Activated CD4-positive, alpha-beta T cell treated with anti-CD3 and anti-CD28 coated beads, Interleukin-2, amount 50 U/mL, for 4 hours (primary cell): ENCODE data around the gene ZDHHC24.
A peak's percentile ranks its signal among the peaks of the same experiment; 100 is the strongest.

Source experiments
- DNase-seq, 2 experiments: peaks; one replicate each; pipeline ENCODE4 v3.0.0-alpha.2; 2020

ZDHHC24 gene

DNA sequence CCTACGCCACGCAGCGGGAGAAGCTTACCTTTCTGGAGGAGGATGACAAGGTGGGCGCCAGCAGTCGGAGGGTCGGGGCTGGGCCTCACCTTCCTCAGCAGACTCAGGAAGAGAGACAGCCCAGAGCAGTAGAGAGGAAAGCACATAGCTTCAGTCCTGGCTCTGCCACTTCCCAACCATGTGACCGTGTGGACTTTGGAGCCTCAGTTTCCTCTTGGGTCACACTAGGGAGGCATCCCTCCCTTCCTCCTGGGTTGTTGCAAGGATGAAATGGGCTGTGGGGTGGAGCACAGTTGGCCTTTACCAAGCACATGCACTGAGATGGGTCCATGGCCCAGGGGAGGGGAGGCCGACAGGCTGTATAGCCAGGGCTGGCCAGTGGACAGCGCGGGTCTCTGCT is 52.7 kb downstream of the ZDHHC24 start:
- DNase-seq, result no peak

- DNase-seq, result no peak
These were observed 53.5 kb downstream of the ZDHHC24 start for GRCh38 chr11:66492161-66492865.

- no peak for DNase-seq
These were observed 54.4 kb downstream of the ZDHHC24 start for GRCh38 chr11:66491315-66491935.

DNA sequence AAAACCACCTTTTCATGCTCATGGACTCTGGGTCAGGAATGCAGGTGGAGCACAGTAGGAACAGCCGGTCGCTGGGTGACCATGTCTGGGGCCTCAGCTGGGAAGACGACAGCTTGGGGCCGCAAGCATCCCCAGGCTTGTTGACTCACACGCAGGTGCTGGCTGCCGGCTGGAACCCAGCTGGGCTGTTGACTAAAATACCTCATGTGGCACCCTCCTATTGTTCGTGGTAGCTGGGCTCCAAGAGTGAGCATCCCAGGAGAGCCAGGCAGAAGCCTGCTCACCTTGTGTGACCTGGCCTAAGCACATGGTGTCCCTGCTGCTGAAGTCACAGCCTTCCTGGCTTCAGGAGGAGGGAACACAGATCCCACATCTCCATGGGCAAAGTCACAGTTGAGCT is 56.2 kb downstream of the ZDHHC24 start:
- no peak for DNase-seq

- no peak for DNase-seq
These were observed 56.9 kb downstream of the ZDHHC24 start for GRCh38 chr11:66488957-66489356.

DNA sequence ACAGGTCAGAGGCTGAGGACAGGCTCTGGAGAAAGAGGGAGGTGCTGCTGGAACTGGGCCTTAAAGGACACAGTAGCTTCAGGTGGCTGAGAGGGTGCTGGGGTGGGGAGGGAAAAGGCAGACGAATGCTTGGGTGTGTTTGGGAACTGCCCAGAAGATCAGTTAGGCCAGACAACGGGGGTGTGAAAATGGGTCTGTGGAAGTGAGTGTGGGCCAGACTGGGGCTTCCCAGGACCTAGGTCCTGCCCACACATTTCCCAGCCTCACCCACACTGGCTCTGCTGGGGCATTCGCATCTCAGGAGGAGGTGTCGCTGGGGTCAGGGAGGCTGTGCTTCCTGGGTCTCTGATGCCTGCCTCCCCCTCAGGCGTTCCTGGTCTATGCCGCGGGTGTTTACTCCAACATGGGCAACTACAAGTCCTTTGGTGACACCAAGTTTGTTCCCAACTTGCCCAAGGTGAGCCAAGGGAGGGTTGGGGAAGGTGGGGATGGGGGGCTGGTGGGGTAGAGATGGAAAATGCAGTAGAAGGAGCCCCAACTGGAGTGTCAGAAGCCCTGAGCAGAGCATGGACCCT is 61.0 kb downstream of the ZDHHC24 start:
- DNase-seq, result no peak

DNA sequence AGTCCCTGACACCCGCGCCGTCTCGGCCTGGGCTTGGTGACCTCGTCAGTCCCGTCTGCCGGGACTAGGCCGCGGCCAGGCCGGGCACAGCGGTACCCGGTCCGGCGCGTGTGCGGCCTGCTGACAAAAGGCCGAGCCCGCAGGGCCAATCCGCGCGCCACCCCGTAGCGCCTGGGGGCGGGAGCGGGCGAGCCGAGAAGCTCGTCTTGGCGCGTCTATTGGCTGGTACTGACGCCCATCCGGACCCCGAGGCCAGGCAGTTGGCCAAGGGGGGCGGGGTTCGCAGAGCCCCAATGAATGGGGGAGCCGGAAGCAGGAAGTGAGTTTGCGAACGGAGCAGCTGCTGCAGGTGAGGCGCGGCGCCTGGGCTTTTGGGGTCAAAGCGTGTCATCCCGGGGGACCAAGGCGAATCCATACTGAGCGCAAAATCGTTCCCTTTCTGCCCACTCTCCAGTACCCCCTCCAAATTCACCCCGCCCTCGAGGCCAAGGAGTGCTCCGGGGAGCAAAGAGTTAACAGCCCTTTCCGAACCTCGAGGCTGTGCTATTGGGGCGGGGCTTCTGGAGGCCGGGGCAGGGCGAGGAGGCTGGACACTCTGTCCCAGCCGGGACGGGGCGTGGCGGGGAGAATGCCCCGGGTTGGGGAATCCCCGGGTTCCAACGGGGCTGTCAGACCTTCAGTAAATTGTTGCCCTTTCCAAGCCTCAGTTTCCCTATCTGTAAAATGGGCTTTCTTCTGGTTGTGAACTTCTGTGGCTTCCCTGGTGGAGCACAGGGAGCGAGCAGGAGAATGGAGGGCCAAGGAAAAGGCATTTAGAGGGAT is 65.5 kb downstream of the ZDHHC24 start, which contains the start of gene DPP3:
Gene DPP3, plus strand, starts transcription at position 318 of the 822 bp plus-strand sequence. CDS start 1,767 bp downstream, outside the sequence.
- peak; percentile 90 to 91 for DNase-seq

DNA sequence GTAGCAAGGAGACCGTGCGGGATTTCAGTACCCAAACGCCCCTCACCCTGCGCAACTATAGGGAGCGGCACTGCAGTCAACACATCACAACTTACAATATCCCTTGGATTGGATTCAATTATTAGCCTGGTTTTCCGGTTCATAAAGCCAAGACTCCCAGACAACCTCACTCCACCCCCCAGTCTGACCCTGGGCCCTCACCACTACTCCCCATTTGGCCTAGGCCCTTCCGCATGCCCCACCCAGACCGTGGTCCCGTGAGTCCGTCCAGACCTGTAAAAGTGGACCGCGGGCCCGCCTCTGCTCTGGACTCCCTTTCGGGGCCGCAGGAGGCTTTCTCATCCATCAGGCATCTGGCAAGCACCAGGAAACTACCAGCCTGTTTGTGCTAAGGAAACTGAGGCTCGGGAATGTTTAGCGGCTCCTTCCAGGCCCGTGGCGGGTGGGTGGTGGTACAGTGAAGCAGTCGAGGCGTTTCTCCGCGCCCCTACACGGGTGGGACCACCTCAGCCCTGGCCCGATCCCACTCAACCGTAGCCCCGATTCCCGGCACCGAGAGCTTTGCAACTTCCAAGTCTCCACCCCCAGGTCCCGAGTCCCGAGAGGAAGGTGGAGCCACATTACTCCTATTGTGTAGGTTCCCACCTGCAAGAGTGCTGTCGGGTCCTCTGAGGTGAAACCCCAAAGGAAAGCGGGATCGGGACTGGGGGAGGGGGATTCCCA is 66.3 kb downstream of the ZDHHC24 start:
- DNase-seq, result no peak

DNA sequence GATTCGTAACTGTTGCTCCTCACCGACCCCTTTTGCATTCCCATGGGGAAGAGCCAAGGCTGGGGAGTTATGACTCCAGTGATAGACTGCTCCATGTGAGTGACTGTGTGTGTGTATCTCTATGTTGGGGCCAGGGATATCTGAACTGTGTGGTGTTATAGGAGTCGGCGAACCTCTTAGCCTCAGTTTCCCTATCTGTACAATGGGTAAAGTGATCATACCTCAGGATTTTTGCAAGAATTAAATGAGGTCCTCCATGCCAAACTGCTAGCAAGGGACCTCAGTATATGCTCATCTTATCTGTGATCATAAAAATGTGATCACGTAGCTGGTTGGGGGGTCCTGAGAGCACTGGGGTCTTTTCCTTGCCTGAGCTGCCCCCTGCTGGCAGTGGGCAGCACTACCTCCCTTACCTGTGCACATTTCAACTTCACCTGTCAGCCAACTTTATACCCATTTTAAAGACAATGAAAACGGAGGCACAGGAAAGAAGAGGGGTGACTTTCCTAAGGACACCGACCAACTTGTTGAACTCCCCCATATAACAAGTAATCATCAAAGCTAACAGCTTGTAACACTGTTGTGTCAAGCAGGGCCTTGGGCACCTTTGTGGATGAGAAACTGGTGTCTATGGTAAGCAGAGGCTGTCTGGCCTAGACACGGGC is 67.0 kb downstream of the ZDHHC24 start:
- DNase-seq, result no peak

DNA sequence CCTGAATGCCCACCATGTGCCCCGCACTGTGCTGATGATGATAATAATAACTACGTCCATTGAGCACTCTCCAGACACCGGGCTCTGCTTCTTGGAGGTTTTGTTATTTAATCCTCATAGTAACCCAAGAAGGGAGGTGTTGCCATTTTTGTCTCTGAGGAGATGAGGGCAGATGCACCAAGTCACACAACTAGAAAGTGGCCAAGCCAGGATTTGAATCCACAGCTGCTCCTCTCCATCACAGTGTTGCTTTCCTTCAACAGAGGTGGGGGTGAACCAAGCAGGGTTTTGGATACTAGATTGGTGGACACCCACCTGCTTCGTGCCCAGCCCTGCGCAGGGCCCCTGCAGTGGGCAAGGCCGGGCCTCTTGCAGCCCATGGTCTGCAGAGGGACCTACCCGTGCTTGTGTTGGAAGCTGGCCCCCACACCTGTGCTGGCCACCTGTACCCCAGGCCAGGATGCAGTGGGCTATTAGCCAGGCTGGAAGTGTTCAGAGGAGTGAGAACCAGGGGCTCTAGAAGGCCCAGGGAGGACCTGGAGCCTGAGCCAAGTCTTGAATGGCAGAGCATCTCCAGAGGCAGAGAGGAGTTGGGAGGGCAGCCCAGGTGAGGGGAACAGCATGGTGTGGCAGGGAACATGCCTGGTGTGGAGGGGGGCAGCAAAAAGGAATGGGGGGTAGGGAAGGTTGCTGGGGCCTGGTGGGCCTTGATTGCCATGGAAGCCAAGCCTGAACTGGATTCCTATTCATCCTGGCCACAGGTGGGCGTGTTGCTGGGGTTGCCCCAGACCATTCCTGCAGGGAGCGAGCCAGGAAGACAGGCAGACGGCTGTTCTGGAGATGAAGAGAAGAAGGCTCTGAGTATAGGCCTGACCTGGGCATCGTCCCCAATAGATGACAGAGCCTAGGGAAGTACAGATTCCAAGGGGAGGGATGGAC is 68.3 kb downstream of the ZDHHC24 start:
- no peak for DNase-seq

DNA sequence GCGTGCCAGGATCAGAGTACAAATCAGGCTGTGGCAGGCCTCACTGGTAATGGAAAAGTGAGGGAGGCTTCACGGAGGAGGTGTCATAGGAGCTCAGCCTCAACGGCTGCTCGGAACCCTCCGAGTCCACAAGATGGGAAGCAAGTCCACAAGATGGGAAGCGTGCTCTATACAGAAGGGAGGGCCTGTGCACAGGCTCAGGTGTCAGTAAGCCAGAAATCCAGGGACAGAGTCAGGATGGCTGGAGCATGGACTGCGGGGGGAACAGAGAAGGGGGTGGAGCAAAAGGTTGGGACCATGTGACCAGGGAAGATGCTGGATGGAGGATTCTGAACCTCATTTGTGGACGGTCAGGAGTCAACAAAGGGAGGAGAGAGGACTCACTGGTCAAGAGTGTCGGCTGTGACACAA is 69.0 kb downstream of the ZDHHC24 start:
- no peak for DNase-seq

GRCh38 chr11:66476173-66476840 is 69.5 kb downstream of the ZDHHC24 start:
- no peak for DNase-seq

DNA sequence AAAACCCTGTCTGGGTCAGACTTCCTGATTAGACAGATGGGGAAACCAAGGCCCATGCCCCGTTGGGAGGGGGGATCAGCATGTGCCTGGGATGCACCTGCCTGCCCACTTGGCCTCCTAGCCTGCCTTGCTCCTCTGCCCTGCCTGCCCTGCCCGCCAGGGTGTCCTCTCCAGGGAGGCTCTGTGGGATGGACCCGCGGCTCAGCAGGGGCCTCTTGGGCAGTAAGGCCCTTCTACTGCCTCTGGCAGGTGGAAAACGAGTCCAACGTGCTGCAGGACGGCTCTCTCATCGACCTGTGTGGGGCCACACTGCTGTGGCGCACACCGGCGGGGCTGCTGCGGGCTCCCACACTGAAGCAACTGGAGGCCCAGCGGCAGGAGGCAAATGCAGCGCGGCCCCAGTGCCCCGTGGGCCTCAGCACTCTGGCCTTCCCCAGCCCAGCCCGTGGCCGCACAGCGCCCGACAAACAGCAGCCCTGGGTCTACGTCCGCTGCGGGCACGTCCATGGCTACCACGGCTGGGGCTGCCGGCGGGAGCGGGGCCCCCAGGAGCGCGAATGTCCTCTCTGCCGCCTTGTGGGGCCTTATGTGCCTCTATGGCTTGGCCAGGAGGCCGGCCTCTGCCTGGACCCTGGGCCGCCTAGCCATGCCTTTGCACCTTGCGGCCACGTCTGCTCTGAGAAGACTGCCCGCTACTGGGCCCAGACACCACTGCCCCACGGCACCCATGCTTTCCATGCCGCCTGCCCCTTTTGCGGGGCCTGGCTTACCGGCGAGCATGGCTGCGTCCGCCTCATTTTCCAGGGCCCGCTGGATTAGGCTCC is 70.3 kb downstream of the ZDHHC24 start:
- no peak for DNase-seq

DNA sequence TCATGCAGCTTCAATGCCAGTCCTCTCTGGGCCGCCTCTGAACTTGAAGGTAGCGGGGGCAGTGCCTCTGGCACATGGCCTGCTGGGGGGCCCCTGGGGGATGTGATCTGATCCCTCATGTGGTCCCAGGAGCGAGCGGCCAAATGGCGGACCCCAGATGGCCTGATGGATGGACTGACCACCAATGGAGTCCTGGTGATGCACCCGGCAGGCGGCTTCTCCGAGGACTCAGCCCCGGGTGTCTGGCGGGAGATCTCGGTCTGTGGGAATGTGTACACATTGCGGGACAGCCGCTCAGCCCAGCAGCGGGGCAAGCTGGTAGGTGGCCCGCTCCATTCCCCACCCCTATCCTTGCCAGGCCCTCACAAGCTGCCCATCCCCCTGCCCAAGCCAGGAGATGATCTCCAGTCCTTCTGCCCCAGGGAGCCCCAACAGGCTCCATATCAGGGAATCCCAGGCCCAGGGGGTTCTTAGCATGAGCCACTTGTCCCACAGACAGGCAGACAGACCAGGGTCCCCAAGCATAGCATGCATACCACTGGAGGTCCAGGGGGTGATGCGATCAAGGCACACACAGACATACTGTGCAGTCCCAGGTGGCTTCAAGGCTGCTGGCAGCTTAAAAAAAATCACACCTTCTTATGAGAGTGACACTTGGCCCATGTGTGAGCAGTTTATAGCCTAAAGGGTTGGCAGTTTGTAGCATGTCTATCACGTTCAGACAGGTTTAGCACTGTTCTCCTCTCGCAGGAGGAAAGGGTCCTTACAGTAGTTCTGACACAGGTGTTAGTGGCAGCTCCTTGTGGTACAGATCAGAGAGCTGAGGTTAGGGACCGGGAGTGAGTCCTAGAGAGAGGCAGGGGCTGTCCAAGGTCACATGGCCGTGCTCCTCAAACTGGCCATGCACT is 72.0 kb downstream of the ZDHHC24 start:
- no peak for DNase-seq

DNA sequence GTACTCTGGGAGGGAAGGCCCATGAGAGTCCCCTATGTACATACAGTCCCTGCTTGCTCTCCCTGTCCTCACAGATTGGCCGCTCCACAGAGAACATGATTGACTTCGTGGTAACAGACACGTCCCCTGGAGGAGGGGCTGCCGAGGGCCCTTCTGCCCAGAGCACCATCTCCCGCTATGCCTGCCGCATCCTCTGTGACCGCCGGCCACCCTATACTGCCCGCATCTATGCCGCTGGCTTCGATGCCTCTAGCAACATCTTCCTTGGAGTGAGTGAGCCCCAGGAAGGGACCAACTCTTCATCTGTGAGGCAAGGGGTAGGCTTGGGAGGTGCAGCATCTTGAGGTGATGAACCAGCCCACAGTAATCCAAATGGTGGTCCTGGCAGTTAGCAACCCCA is 72.7 kb downstream of the ZDHHC24 start:
- DNase-seq, result no peak

DNA sequence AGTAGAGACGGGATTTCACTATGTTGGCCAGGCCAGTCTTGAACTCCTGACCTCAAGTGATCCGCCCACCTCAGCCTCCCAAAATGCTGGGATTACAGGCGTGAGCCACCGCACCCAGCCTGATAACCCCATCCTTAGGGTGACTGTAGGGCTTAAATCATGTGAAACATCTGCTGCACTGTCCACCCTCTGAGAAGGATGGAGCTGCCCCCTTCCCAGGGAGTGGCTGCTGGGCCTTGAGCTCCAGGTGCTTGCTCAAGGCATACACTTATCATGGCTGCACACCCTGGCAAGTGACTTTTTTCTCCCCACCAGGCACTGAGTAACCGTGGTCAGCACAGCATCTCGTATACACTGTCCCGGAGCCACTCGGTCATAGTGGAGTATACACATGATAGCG is 73.8 kb downstream of the ZDHHC24 start:
- DNase-seq, result no peak

- no peak for DNase-seq
These were observed 74.7 kb downstream of the ZDHHC24 start for GRCh38 chr11:66471142-66471541.
